H7 (cell line): ENCODE data around the gene FLT4. TPM values are rescaled to one million over a fixed set of nuclear protein-coding genes. Genes with fewer than 3 reads are reported as not detected.
"Not testable (repeated sequence)": the region's sequence is repeated elsewhere in the genome, so short reads cannot be mapped to it uniquely, and the experiment has no call there.

Source experiments
- DNase-seq: peaks from one replicate; pipeline ENCODE4 v3.0.0; 2012
- H3K27me3 ChIP-seq: 2 replicates; pipeline ENCODE4 v1.6.0; 2011; ENCODE audit warnings: mild to moderate bottlenecking, low read length; ENCODE audit not compliant: control insufficient read depth, insufficient read depth
- H3K36me3 ChIP-seq: replicated peaks from 2 replicates; pipeline ENCODE4 v1.5.1; 2011; ENCODE audit warnings: low read length; ENCODE audit not compliant: control insufficient read depth, insufficient read depth
- H3K4me3 ChIP-seq: 2 replicates; pipeline ENCODE4 v1.5.1; 2011; ENCODE audit warnings: low read depth, mild to moderate bottlenecking, control low read depth, low read length, moderate library complexity; ENCODE audit not compliant: insufficient read depth
- total RNA-seq: library from RNA; depleted of rRNA; stranded (reverse); fragments of >200 nt; shearing (Covaris generic); gene quantifications from 2 replicates; pipeline ENCODE4 v1.2.3, GENCODE V29; 2014; rRNA removed

The FLT4 gene
- total RNA-seq, result 7.2 and 13.8 TPM in 2 replicates

DNA sequence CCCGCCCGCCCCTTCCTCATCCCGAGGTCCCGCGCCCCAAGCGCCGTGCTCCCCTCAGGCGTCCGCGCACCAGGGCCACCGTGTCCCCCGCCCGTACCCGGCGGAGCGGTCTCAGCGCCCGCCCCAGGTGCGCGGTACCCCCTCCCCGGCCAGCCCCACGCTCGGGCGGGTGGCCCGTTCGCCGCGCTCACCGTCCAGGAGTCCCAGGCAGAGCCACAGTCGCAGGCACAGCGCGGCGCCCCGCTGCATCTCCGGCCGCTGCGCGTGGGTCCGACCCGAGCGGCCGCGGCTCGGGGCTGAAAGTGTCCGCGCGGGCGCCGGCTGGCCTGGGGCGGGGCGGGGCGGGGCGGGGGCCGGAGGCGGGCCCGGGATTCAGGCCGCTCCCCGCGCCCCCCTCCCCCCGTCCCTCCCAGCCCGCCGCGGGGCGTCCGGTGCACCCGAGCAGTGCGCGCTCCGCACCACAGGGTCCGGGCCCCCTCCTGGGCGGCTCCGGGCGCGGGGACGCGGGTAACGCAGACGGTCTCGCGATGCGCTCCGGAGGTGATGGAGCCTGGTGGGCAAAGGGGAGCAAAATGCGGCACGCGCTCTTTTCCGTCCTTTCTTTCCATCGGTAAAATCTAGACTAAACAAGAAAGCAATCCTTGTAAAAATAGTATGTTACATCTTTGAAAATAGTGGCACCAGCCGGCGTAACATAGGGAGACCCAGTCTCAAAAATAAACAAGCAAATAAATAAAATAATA, at the start of gene FLT4:
FLT4 (minus strand) TSS at position 304 of the 743 bp plus-strand sequence; CDS start at position 249, 55 bp downstream.
- peaks cover 36% of the 10 kb centered on the region for H3K27me3 ChIP-seq
- H3K36me3 ChIP-seq, result no peaks in the 10 kb centered on the region
- H3K4me3 ChIP-seq, result peak within 1 kb of the TSS; percentile 57
- DNase-seq, result peak; percentile 93

DNA sequence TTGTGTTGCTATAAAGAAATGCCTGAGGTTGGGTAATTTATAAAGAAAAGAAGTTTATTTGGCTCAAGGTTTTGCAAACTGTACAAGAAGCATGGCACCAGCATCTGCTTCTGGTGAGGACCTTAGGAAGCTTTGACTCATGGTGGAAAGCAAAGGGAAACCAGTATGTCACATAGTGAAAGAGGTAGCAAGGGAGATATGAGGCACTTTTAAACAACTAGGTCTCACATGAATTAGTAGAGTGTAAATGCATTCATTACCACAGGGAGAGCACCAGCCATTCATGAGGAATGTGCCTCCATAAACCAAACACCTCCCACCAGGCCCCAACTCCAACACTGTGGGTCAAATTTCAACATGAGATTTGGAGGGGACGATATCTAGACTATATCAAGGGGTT, 49.6 kb upstream of the FLT4 start:
- Histone ChIP-seq H3K4me3 (no peak overlapping the region), H3K27me3 (no peaks in the 10 kb centered on the region), H3K36me3 (no peaks in the 10 kb centered on the region)
- no peak for DNase-seq

DNA sequence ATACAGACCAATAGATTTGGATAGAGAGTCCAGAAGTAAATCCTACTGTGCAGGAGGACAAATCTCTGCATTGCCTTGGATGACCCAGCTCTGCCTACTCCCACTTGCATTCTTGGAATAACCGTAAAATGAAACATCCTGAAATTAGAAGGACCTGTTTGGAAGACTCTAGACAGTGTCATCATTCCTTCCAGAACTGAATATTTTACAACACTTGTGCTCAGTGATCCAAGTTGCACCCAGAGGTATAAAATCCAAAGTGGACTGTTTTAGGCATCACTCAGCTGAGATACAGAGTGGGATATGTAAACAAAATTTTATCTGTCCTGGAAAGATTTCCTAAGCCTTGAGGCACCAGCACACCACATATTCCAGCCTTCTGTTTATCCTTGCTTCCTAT, 46.7 kb upstream of the FLT4 start:
- Histone ChIP-seq H3K27me3 (no peaks in the 10 kb centered on the region), H3K36me3 (no peaks in the 10 kb centered on the region), H3K4me3 (no peak overlapping the region)
- no peak for DNase-seq

DNA sequence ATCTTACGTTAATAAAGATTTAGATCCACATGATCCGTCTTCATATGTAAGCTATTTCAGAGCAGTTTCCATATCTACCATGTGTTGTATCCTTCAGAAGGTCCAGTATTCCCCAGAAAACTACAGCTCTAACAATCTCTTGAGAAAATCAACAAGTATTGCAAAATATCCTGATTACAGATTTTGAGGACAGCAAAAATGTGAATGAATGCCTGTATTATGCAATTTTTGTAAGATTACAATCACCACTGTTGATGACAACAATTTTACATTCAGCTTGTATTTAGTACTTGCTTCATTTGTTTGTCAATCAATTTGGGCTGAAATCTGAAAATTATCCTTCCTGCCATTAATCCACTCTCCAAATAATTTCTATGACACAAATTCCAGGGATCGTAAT, 43.0 kb upstream of the FLT4 start:
- no peak for DNase-seq
- Histone ChIP-seq H3K27me3 (no peaks in the 10 kb centered on the region), H3K36me3 (no peaks in the 10 kb centered on the region), H3K4me3 (no peak overlapping the region)

DNA sequence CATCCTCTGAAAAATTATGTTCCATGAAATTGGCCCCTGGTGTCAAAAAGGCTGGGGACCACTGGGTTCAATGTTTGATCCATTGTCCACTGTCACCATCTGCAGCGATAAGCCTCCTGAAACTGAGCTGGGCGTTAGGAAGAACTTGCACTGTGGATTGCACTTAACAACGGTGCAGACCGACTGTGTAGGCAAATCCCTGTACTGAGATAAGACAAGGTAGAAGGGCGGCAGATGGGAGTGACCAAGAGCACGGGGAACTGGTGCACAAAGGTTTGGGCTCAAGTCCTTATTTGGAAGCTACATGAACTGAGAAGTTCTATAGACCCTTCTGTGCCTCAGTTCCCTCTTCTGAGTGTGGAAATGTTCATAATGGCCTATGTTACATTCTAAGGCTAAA, 41.6 kb upstream of the FLT4 start:
- Histone ChIP-seq H3K4me3 (no peak overlapping the region), H3K27me3 (no peaks in the 10 kb centered on the region), H3K36me3 (no peaks in the 10 kb centered on the region)
- DNase-seq, result no peak

DNA sequence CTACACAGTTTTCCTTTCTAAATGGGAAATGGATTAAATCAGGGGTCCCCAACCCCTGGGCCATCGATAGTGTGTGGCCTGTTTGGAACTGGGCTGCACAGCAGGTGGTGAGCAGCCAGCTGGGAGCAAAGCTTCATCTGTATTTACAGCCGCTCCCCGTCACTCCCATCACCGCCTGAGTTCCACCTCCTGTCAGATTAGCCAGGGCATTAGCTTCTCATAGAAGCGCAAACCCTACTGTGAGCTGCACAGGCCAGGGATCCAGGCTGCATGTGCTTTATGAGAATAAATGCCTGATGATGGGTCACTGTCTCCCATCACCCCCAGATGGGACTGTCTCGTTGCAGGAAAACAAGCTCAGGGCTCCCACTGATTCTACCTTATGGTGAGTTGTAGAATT, 41.2 kb upstream of the FLT4 start:
- Histone ChIP-seq H3K27me3 (no peaks in the 10 kb centered on the region), H3K36me3 (no peaks in the 10 kb centered on the region), H3K4me3 (no peak overlapping the region)
- no peak for DNase-seq

DNA sequence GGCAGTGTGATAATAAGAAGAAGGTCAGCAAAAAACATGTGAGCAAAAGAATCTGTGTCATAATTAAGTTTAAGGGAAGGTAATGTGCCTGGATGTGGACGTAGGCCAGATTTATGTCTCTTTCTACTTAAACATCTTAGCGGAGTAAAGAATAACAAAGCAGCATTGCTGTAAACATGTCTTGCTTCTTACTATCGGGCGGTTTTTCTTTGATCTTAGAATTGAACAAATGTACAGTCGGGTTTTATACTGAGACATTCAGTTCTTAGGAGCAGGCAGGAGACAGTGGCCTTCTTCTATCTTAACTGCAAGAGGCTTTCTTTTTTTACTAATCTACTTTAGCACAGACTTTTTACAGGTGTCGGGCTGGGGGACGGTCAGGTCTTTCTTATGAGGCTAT, 40.4 kb upstream of the FLT4 start:
- Histone ChIP-seq H3K4me3 (no peak overlapping the region), H3K27me3 (no peaks in the 10 kb centered on the region), H3K36me3 (no peaks in the 10 kb centered on the region)
- no peak for DNase-seq

DNA sequence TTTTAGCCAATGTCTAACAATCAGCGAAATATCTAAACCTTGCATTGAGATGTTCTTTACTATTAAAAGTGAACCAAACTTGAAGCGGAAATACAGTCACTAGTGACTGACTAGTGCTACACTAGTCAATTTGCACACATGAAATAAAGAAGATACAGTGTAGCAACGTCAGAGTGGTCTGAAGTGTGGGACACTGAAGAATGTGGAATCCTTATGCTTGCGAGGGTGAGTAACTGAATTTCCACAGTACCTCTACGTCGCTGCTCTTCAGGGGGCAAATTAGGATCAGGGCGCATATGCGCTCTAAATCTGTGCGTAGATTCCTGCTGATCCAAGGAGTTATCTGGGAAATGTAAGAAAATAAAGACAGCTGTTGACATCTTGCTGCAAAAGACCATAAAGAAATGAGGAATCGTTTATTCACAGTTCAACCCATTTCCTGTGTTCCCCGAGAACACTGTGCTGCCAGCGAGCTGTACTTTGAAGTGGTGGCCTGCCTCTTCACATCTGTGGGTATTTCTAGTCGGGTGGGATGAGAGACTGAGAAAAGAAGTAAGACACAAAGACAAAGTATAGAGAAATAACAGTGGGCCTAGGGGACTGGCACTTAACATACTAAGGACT, 39.8 kb upstream of the FLT4 start:
- DNase-seq, result no peak
- H3K36me3 ChIP-seq, result no peaks in the 10 kb centered on the region
- no peaks in the 10 kb centered on the region for H3K27me3 ChIP-seq
- H3K4me3 ChIP-seq, result no peak overlapping the region

DNA sequence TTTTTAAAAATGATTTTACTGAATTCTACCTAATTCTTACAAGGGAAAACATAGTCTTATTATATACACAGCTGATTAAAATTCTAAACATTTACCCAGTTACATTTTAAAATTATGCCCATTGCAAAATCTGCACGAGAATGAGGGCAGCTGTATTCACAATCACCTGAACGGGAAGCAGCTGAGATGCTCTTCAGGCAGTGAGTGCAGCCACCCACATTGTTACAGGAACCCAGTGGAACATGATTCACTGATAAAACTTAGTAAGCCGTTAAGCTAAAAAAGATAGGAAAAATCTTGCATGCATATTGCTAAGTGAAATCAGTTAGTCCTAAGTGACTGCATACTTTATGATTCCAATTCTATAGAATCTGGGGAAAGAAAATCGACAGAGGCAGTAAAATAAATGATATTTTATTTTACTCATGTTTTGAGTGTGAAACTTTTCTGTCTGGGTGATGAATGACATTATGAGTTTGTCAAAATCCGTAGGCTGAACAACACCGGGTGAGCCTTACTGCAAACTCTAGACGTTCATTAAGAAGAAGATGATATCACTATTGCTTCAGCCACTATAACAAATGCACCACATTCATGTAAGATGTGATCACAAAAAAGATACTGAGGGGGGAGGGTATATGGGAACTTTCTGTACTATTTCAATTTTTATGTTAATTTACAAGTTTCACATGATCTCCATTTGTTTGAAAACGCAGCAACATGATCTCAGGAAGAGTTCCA, 39.1 kb upstream of the FLT4 start:
- Histone ChIP-seq H3K27me3 (no peaks in the 10 kb centered on the region), H3K4me3 (no peak overlapping the region)
- DNase-seq, result no peak

DNA sequence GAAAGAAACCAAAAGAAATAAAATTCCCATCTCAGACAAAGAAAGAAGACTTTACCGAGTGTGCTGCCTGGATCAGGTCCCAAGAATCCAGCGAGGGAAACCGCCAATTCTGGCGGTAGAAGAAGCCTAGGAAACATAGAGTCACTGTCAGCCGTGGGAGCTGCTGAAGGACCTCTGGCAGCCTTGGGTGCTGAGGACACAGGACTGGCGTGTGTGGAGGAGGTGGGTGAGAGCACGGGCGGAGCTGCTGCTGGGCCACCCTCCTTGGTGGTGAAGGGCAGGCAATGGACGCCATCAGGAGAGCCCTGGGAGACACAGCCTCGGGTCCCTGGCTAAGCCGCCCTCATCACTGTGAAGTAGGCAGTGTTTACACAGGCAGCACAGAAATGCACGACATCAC, 37.4 kb upstream of the FLT4 start:
- H3K4me3 ChIP-seq, DNase-seq, H3K27me3 ChIP-seq, H3K36me3 ChIP-seq: not testable (repeated sequence)

More for the DNA sequence above, 39.1 kb upstream of the FLT4 start:
- H3K36me3 ChIP-seq, result no peaks in the 10 kb centered on the region

DNA sequence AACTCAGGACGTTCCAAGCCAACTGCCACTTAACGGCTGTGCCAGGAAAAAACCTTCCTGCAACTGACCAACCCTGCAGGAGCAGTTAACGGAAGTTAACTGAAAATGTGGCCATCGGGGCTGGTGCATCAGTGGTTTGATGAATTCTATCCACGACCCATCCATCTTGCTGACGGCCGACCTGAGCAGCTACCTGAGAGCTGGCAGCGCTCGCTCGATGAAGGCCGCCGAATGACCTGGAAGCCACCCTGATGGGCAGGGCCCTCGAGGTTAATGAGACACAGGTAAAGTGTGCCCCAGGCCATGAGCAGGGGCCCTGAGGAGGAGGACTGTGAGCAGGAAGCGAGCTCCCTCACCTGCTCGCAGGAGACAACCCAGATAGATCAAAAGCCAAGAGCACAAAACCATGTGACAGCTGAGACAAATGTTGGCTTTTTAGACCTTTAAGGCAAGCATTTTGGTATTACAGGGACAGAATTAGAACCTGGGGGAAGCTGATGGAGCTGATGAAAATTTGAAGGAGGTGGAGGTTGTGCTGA, 35.3 kb upstream of the FLT4 start:
- no peaks in the 10 kb centered on the region for H3K36me3 ChIP-seq
- no peaks in the 10 kb centered on the region for H3K27me3 ChIP-seq
- no peak for DNase-seq
- H3K4me3 ChIP-seq, result no peak overlapping the region

DNA sequence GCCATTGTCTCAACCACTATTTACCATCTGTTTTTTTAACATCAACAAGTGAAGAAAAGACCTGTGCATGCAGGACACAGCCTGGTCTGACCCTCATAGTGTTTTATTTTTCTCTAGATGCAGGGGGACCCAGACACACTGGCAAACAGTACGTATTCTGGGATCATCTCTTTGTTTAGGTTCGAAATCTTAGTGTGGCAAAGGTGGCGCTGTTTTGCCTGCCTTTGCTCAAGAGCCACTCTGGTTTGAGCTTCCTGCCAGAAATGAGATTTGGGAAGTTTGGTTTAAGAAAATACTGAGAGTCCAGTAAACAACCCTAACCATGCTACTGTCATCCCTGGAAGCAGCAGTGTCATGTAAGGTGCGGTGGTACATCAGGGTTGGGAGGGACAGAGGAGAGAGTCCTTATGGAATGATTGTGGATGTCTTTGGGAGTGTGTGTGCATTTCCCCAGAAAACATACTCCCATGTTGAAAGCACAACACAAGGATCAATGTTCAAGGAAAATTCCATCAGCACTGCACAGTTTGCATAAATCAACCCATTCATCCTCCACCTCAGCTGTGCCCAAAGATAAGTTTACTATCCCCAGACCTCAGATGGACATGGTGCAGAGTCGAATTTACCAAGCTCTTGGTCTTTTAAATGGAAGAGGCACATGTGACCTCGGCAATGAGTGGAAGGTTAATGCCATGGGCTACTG, 34.0 kb upstream of the FLT4 start:
- H3K4me3 ChIP-seq, result no peak overlapping the region
- no peak for DNase-seq
- no peaks in the 10 kb centered on the region for H3K36me3 ChIP-seq

DNA sequence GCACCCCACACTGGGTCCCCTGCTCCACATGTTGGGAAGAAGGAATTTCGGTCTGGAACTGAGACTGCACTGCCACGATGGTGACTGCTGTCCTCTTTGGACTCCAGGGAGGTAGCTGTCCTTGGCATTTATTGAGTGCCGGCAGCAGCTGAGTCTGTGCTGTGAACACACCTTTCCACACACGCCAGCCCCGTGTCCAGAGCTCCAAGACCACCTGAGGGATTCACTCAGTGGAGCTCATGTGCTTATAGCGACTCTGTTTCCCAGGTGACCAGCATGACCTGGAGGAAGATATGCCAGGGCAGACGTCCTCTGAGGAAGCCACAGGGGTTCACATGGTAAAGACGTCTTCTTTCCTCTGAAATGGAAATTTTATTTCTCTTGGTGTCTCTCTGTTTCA, 33.2 kb upstream of the FLT4 start:
- Histone ChIP-seq H3K4me3 (no peak overlapping the region), H3K36me3 (no peaks in the 10 kb centered on the region), H3K27me3 (no peaks in the 10 kb centered on the region)
- DNase-seq, result no peak

More for the DNA sequence above, 34.0 kb upstream of the FLT4 start:
- no peaks in the 10 kb centered on the region for H3K27me3 ChIP-seq

DNA sequence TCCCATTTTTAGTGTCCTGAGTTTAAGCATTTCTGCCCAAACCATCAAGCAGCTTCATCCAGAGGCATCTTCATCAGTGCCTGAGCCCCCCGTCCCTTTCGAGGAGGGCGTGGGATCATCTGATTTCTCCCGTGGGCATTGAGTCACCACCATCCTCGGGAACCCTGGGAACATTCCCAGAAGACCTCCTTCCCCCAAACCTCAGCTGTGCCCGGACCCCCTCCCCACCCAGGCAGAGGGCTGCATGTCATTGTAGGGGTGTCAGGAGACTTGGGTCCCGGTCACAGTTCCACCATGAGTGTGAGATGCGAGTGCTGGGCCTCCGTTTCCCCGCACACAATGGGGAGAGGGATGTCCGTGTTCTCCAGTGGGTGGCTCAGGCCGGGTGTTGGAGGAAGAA, 32.6 kb upstream of the FLT4 start:
- not testable (repeated sequence) for DNase-seq, H3K27me3 ChIP-seq, H3K4me3 ChIP-seq, H3K36me3 ChIP-seq
